GM12873 (cell line): ENCODE data around the gene PBRM1.

Experiments used
- CTCF ChIP-seq: IDR thresholded peaks from 2 replicates; pipeline ENCODE4 v1.5.1; 2012; ENCODE audit warnings: low read depth, mild to moderate bottlenecking, moderate library complexity, low read length, control low read depth; ENCODE audit not compliant: insufficient read depth; ENCODE audit errors: missing control alignments

PBRM1 gene

GRCh38 chr3:52536369-52537164 lies 149.1 kb downstream of the PBRM1 start, which contains the start of gene UQCC5:
Gene UQCC5 (plus strand): TSS chr3:52536605. CDS start chr3:52536756, 151 bp downstream.
- TF ChIP-seq CTCF, result no peak

- TF ChIP-seq CTCF, result no peak
These were observed 149.7 kb downstream of the PBRM1 start for GRCh38 chr3:52536112-52536368.

- TF ChIP-seq CTCF, result no peak
These were observed 150.2 kb downstream of the PBRM1 start for GRCh38 chr3:52535411-52536111.

DNA sequence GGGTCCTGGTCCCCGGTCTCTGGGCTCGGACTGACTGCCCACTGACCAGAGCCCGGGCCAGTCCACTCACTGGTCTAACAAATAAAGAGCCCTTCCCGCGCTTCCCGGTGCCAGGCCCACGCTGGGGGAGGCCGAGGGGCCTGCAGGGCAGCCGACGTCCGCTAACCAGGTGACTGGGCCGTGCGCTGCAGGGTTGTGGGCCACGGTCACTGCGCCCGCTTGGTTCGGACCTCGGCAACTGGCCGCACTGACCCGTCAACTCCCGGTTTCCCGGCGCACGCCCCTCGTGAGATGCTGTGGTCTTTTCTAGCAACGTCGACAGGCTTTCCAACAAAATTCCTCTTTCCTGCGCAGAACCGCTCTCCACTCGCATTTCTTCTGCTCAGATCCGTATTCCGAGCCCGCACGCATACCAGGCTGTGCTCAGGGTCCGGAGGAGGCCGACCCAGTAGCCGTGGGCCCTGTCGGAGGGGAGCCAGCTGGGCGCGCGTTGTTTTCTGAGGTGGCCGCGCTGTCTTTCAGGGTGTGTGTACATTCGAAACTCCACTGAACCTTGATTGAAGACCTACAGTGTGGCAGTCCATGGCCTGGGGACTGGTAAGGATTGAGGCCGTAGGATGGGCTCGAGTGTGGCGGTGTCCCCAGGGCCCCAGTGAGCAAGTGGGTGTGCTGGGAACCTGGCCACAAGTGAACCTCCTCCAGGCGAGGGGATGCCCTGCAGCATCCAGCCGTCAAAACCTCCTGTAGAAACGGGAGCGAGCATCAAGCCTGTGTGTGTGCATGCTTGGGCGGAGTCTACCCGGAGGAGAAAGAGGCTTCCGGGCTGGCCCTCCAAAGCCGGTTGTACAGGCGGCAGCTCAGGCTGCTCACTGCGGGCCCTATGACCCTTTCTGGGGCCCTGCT lies 151.2 kb downstream of the PBRM1 start:
- TF ChIP-seq CTCF, result no peak

GRCh38 chr3:52533623-52534280 lies 152.0 kb downstream of the PBRM1 start, which contains the start of gene NT5DC2:
Gene NT5DC2 (minus strand): TSS chr3:52533857. CDS start chr3:52533737, 120 bp downstream.
- TF ChIP-seq CTCF, result no peak

GRCh38 chr3:52532838-52533622 lies 152.7 kb downstream of the PBRM1 start:
- TF ChIP-seq CTCF, result no peak
